ENCODE results near the gene MAGEA9.
"Not testable (repeated sequence)": the region's sequence is repeated elsewhere in the genome, so short reads cannot be mapped to it uniquely, and the experiment has no call there.

GRCh38 chrX:149777999-149778398 lies 3.7 kb upstream of the MAGEA9 start:
- not testable (repeated sequence) for TF ChIP-seq CTCF (conservative IDR thresholded peaks at IDR 0.05; ENCODE audit: low read depth in 2 of 2); EZH2 (IDR thresholded peaks at IDR 0.05; ENCODE audit: low read depth, unreplicated experiment); ZNF331 (CRISPR knock-in tag; IDR thresholded peaks at IDR 0.05; ENCODE audit: low read depth); REST (IDR thresholded peaks at IDR 0.05; ENCODE audit: unreplicated experiment); NANOG (IDR thresholded peaks at IDR 0.05; ENCODE audit: borderline replicate concordance); POLR2AphosphoS5 (IDR thresholded peaks at IDR 0.05; ENCODE audit: low read depth); EZH2phosphoT487 (IDR thresholded peaks at IDR 0.05; ENCODE audit: unreplicated experiment); ZNF462 (CRISPR knock-in tag; IDR thresholded peaks at IDR 0.05); CREB1 (CRISPR knock-in tag; IDR thresholded peaks at IDR 0.05; ENCODE audit: low read depth); JUNB (IDR thresholded peaks at IDR 0.05; ENCODE audit: unreplicated experiment)

All from GM23338 (cell line).